ENCODE results near the gene MZF1.

- TF ChIP-seq EZH2 (IDR thresholded peaks at IDR 0.05; ENCODE audit: insufficient read depth, poor library complexity, severe bottlenecking) = peak; percentile 67
- no peak for TF ChIP-seq EZH2phosphoT487 (IDR thresholded peaks at IDR 0.05; ENCODE audit: insufficient read depth, low read depth)
Measured at GRCh38 chr19:58538257-58539168, 34.6 kb downstream of the MZF1 start.

Measured in GM23248 (cell line).